Measurements from ENCODE around the gene RELL1. TPM values are rescaled to one million over a fixed set of nuclear protein-coding genes. Genes with fewer than 3 reads are reported as not detected.

Gene RELL1, protein sequence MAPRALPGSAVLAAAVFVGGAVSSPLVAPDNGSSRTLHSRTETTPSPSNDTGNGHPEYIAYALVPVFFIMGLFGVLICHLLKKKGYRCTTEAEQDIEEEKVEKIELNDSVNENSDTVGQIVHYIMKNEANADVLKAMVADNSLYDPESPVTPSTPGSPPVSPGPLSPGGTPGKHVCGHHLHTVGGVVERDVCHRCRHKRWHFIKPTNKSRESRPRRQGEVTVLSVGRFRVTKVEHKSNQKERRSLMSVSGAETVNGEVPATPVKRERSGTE
- 20.3 TPM for polyA plus RNA-seq
- long read RNA-seq, donor 1, partial matches to known transcripts, result 0 of 1 reads
- long read RNA-seq, donor 1, other reads (novel, unspliced or antisense), result 0 of 1 reads
- long read RNA-seq, donor 2, partial matches to known transcripts, result 6 of 25 reads
- long read RNA-seq, donor 2, other reads (novel, unspliced or antisense), result 15 of 25 reads
- long read RNA-seq, donor 3, transcript RELL1-202 (7 exons, 1,350 nt), result major isoform, 11 of 11 reads
- long read RNA-seq, donor 3, partial matches to known transcripts, result 0 of 11 reads
- long read RNA-seq, donor 3, other reads (novel, unspliced or antisense), result 0 of 11 reads
- long read RNA-seq, donor 4, result 0 reads
- long read RNA-seq, donor 5, partial matches to known transcripts, result 0 of 1 reads
- long read RNA-seq, donor 5, other reads (novel, unspliced or antisense), result 0 of 1 reads
- long read RNA-seq, donor 6, partial matches to known transcripts, result 0 of 3 reads
- long read RNA-seq, donor 6, other reads (novel, unspliced or antisense), result 0 of 3 reads
- long read RNA-seq, donor 7, partial matches to known transcripts, result 10 of 10 reads
- long read RNA-seq, donor 7, other reads (novel, unspliced or antisense), result 0 of 10 reads
- long read RNA-seq, donor 8, partial matches to known transcripts, result 0 of 2 reads
- long read RNA-seq, donor 8, other reads (novel, unspliced or antisense), result 0 of 2 reads
- long read RNA-seq, donor 9, partial matches to known transcripts, result 0 of 22 reads
- long read RNA-seq, donor 9, other reads (novel, unspliced or antisense), result 19 of 22 reads
- long read RNA-seq, donor 10, partial matches to known transcripts, result 0 of 23 reads
- long read RNA-seq, donor 10, other reads (novel, unspliced or antisense), result 19 of 23 reads
- long read RNA-seq, donor 11, partial matches to known transcripts, result 0 of 4 reads
- long read RNA-seq, donor 11, other reads (novel, unspliced or antisense), result 0 of 4 reads

DNA sequence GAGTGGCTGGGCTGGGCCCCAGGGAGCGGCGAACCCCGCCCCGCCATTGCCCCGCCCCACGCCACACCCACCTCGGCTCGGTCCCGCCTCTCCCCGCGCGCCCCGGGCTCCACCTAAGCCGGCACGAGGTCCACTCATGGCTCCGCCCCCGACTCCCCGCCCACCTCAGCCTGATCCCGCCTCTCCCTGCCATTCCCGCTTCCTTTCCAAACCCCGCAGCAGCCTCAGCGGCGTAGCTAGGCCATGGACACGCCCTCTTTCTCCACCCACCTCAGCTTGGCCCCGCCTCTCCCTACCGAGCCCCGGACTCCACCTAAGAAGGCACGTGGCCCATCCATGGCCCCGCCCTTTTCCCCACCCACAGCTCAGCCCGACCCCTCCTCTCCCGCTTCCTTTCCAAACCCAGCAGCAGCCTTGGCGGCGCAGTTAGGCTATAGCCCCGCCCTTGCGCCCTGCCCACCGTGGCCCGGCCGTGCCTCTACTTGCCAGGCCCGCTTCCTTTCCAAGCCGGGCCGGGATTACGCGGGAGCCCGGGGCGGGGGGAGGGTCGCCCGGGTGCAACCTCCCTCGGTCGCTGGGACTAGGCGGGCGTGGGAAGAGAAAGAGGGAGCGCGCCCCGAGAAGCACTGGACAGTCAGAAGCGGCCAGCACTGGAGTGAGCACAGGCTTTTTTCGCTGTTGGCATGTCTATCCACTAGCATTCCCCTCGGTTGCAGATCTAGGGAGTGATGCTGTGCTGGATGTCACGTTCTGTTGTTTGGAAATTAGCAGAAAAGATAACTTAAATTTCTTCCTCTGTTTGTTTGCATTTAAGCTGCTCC is at the start of gene RELL1:
TSS of gene RELL1 (minus strand) at position 4 of the 821 bp plus-strand sequence. CDS start 89 bp downstream, outside the sequence.
- DNase-seq, result peak; percentile 100
- H3K4me1 ChIP-seq (ENCODE audit: control insufficient read depth, insufficient read depth, low read length), result peaks cover 24% of the 10 kb centered on the region
- WGBS (ENCODE audit: insufficient coverage, low lambda C conversion rate), result 0% methylated on average over 1 of the region's 58 CpGs

DNA sequence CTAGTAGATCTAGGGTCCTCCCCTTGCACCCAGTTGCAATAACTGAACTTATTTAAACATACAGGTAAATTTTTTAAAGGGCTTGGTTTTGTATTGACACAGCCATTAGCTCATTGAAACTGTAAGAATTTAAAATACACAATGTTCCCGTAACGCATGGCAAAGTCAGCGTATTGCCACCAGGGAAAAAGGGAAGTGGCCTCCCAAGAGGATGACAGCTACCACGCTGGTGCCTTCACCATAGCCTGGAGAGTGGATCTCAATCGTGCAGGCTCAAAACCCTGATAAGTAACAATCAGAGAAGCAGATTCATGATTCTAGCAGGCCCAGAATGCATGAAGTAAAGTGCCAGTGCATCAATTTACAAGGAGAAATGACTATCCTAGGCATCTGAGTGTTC is 49.4 kb upstream of the RELL1 start:
- no peak overlapping the region for H3K27ac ChIP-seq (ENCODE audit: low read length)
- WGBS (ENCODE audit: insufficient coverage, low lambda C conversion rate), result no CpG with 5 or more reads among the region's 5 CpGs
- H3K27me3 ChIP-seq (ENCODE audit: control insufficient read depth, insufficient read depth, low read length), result no peaks in the 10 kb centered on the region
- H3K36me3 ChIP-seq (ENCODE audit: control insufficient read depth, insufficient read depth, low read length), result no peaks in the 10 kb centered on the region
- no peaks in the 10 kb centered on the region for H3K9me3 ChIP-seq (ENCODE audit: control insufficient read depth, low read depth, low read length)
- no peak for DNase-seq
- H3K4me3 ChIP-seq (ENCODE audit: low read length), result no peak overlapping the region
- peaks cover 21% of the 10 kb centered on the region for H3K4me1 ChIP-seq (ENCODE audit: control insufficient read depth, insufficient read depth, low read length)

More for the DNA sequence above, at the start of gene RELL1:
- H3K27ac ChIP-seq (ENCODE audit: low read length), result peak within 1 kb of the TSS; percentile 96
- peak within 1 kb of the TSS; percentile 69 for H3K4me3 ChIP-seq (ENCODE audit: low read length)
- no peaks in the 10 kb centered on the region for H3K9me3 ChIP-seq (ENCODE audit: control insufficient read depth, low read depth, low read length)
- peaks cover 3% of the 10 kb centered on the region for H3K36me3 ChIP-seq (ENCODE audit: control insufficient read depth, insufficient read depth, low read length)
- no peaks in the 10 kb centered on the region for H3K27me3 ChIP-seq (ENCODE audit: control insufficient read depth, insufficient read depth, low read length)

DNA sequence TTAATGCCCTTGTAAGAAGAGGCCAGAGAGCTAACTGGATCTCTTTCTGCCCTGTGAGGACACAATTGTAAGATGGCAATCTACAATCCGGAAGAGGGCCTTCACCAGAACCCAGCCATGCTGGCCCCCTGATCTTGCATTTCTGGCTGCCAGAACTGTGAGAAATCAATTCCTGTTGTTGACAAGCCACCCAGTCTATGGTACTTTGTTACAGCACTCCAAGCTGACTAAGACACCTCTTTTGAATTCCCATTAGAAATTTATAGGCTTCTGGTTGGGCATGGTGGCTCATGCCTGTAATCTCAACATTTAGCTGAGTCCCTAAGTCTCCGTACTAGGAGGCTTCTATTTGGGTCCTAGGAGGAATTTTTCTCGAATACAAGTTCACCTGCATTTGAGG is 48.8 kb upstream of the RELL1 start:
- Histone ChIP-seq H3K36me3 (ENCODE audit: control insufficient read depth, insufficient read depth, low read length) (no peaks in the 10 kb centered on the region), H3K27me3 (ENCODE audit: control insufficient read depth, insufficient read depth, low read length) (no peaks in the 10 kb centered on the region), H3K27ac (ENCODE audit: low read length) (no peak overlapping the region), H3K9me3 (ENCODE audit: control insufficient read depth, low read depth, low read length) (no peaks in the 10 kb centered on the region), H3K4me1 (ENCODE audit: control insufficient read depth, insufficient read depth, low read length) (peaks cover 21% of the 10 kb centered on the region), H3K4me3 (ENCODE audit: low read length) (no peak overlapping the region)
- no peak for DNase-seq
- WGBS (ENCODE audit: insufficient coverage, low lambda C conversion rate), result no CpG with 5 or more reads among the region's 3 CpGs

DNA sequence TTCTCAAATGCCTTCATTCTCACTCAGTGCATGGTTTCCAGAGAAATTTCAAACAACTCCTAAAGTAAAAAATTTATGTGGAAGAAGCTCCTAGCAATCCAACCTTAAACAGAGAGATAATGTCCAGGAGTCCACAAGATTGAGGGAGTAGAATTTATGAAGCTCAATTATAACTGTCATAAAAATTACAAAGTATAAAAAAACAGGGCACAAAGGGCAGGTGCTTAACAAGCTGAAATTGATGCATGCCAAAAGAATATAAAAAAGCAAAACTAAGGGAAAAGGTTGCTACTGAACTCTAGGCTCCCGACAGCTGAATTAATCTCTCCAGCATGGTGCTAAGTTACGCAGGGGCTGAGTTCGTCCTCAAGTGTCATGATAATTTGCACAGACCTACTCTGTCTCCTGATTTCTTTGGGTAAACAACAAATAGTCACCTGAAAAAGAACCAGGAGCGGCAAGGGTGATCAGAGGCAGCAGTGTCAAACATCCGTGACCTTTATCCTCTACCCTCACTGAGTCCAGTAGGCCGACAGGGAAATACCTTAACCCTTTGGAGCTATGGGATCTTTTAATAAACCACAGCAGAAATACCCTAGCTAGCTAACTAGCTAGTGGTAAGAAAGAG is 47.2 kb upstream of the RELL1 start:
- peak in 1 of 2 donors; percentile 73 for DNase-seq
- peak overlapping the region; percentile 63 for H3K27ac ChIP-seq (ENCODE audit: low read length)
- no peaks in the 10 kb centered on the region for H3K27me3 ChIP-seq (ENCODE audit: control insufficient read depth, insufficient read depth, low read length)
- peaks cover 29% of the 10 kb centered on the region for H3K4me1 ChIP-seq (ENCODE audit: control insufficient read depth, insufficient read depth, low read length)
- no peaks in the 10 kb centered on the region for H3K9me3 ChIP-seq (ENCODE audit: control insufficient read depth, low read depth, low read length)
- WGBS (ENCODE audit: insufficient coverage, low lambda C conversion rate), result 50% methylated on average over 2 of the region's 6 CpGs
- no peak overlapping the region for H3K4me3 ChIP-seq (ENCODE audit: low read length)
- no peaks in the 10 kb centered on the region for H3K36me3 ChIP-seq (ENCODE audit: control insufficient read depth, insufficient read depth, low read length)

DNA sequence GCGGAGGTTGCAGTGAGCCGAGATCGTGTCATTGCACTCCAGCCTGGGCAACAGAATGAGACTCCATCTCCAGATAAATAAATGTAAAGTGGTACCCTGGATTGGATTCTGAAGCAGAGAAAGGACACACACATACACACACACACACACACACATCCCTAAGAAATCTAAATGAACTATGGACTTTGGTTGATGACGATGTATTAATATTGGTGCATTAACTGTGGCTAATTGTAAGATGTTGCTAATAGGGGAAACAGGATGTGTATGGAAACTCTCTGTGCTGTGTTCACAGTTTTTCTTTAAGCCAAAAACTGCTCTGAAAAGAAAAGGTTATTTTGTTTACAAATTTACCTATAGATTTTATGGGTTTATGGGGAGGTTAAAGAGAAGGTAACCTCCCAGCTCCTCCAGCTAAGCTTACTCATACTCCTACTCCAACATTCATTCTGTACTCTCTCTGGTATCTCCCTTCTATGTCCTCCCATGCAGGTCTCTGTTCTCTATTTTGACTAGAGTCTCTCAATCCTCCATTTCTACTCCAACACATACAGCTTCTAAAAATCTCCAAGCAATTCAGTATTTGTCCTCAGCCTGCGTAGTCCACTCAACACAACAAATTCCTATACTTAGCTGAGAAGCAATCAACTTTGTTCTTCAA is 46.5 kb upstream of the RELL1 start:
- H3K4me1 ChIP-seq (ENCODE audit: control insufficient read depth, insufficient read depth, low read length), result peaks cover 35% of the 10 kb centered on the region
- whole genome bisulfite sequencing (ENCODE audit: insufficient coverage, low lambda C conversion rate), result no CpG with 5 or more reads among the region's 5 CpGs
- DNase-seq, result peak in 1 of 2 donors; percentile 66
- no peaks in the 10 kb centered on the region for H3K27me3 ChIP-seq (ENCODE audit: control insufficient read depth, insufficient read depth, low read length)
- H3K9me3 ChIP-seq (ENCODE audit: control insufficient read depth, low read depth, low read length), result no peaks in the 10 kb centered on the region
- no peaks in the 10 kb centered on the region for H3K36me3 ChIP-seq (ENCODE audit: control insufficient read depth, insufficient read depth, low read length)
- peak overlapping the region; percentile 63 for H3K27ac ChIP-seq (ENCODE audit: low read length)
- H3K4me3 ChIP-seq (ENCODE audit: low read length), result no peak overlapping the region

DNA sequence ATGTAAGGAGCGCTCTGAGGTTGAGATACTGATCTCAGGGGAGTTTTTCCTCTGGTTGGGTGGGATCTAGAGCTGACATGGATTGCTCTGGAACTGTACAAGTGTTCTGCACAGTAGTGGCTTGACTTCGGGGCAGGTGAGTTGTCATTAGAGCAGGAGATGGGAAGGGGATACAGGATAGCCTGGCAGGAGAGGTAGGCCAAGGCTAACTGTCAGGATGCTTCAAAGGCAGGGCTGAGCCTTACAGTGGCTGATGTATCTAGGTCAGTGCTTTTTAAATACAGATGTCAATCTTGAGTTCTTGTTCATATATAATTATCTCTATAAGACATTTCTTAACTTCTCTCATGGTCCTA is 43.5 kb upstream of the RELL1 start:
- H3K27ac ChIP-seq (ENCODE audit: low read length), result peak overlapping the region; percentile 78

DNA sequence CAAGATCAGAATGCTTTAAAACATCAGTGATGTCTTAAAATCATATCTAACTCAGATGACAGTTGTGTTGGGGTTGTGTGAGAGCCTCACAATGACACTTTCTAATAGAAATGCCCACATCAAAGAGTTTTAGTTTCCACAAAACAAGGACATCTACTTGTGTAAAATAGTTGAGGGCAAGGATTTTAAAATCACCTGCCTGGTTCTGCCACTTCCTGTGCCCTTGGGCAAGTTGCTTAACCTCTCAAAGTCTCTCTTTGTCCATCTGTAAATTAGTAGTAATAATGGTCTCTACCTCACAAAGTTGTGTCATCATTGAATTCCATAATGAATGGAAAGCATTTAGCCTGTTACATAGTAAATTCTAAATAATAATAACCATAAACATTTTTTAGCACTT is 41.9 kb upstream of the RELL1 start:
- peak overlapping the region; percentile 16 for H3K27ac ChIP-seq (ENCODE audit: low read length)
- H3K9me3 ChIP-seq (ENCODE audit: control insufficient read depth, low read depth, low read length), result no peaks in the 10 kb centered on the region
- H3K27me3 ChIP-seq (ENCODE audit: control insufficient read depth, insufficient read depth, low read length), result no peaks in the 10 kb centered on the region
- DNase-seq, result no peak
- H3K36me3 ChIP-seq (ENCODE audit: control insufficient read depth, insufficient read depth, low read length), result no peaks in the 10 kb centered on the region
- no peak overlapping the region for H3K4me3 ChIP-seq (ENCODE audit: low read length)
- H3K4me1 ChIP-seq (ENCODE audit: control insufficient read depth, insufficient read depth, low read length), result peaks cover 33% of the 10 kb centered on the region

More for the DNA sequence above, 43.5 kb upstream of the RELL1 start:
- WGBS (ENCODE audit: insufficient coverage, low lambda C conversion rate), result no CpG with 5 or more reads among the region's 2 CpGs
- no peaks in the 10 kb centered on the region for H3K36me3 ChIP-seq (ENCODE audit: control insufficient read depth, insufficient read depth, low read length)
- DNase-seq, result no peak
- no peak overlapping the region for H3K4me3 ChIP-seq (ENCODE audit: low read length)
- H3K27me3 ChIP-seq (ENCODE audit: control insufficient read depth, insufficient read depth, low read length), result no peaks in the 10 kb centered on the region
- no peaks in the 10 kb centered on the region for H3K9me3 ChIP-seq (ENCODE audit: control insufficient read depth, low read depth, low read length)
- peaks cover 41% of the 10 kb centered on the region for H3K4me1 ChIP-seq (ENCODE audit: control insufficient read depth, insufficient read depth, low read length)

DNA sequence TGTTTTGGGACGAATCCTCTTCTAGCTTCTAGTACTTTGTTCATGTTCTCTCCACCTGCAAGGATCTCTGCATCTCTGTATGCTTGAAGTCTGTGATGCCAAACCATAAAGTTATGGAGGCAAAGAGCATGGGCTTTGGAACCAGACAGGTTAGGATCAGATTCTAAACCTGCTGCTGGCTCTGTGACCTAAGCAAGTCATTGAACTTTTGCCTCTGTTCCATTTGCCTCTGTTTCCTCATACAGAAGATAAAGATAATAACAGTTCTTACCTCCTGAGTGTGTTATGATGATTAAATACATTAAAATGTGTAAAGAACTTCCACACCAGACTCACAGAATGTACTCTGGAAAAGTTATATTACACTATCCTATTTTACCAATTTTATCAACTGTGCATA is 41.5 kb upstream of the RELL1 start:
- peak in 1 of 2 donors; percentile 65 for DNase-seq
- H3K9me3 ChIP-seq (ENCODE audit: control insufficient read depth, low read depth, low read length), result no peaks in the 10 kb centered on the region
- no peaks in the 10 kb centered on the region for H3K36me3 ChIP-seq (ENCODE audit: control insufficient read depth, insufficient read depth, low read length)
- peaks cover 29% of the 10 kb centered on the region for H3K4me1 ChIP-seq (ENCODE audit: control insufficient read depth, insufficient read depth, low read length)
- no CpG with 5 or more reads among the region's 1 CpG for WGBS (ENCODE audit: insufficient coverage, low lambda C conversion rate)
- H3K27me3 ChIP-seq (ENCODE audit: control insufficient read depth, insufficient read depth, low read length), result no peaks in the 10 kb centered on the region
- peak overlapping the region; percentile 16 for H3K27ac ChIP-seq (ENCODE audit: low read length)
- H3K4me3 ChIP-seq (ENCODE audit: low read length), result no peak overlapping the region

DNA sequence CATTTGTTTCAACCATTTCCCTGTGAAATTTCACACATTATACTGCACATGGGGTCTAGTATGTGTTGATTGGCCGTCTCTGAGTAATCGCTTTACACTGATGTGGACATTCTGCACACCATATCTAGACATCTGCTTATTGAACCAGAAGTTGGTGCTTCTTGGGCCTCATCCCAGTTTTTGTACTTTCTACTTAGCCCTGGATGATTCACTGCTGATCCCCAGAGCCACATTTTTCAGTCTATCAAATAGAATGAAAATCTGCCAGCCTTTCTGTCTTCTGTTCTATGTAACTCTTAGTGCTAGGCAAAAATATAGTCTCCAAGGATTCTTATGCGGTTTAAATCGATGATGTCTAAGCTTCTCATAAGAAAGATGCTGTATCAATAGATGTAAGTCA is 40.5 kb upstream of the RELL1 start:
- H3K9me3 ChIP-seq (ENCODE audit: control insufficient read depth, low read depth, low read length), result no peaks in the 10 kb centered on the region
- WGBS (ENCODE audit: insufficient coverage, low lambda C conversion rate), result 100% methylated on average over 1 of the region's 4 CpGs
- no peak for DNase-seq
- no peak overlapping the region for H3K4me3 ChIP-seq (ENCODE audit: low read length)
- no peaks in the 10 kb centered on the region for H3K27me3 ChIP-seq (ENCODE audit: control insufficient read depth, insufficient read depth, low read length)
- H3K36me3 ChIP-seq (ENCODE audit: control insufficient read depth, insufficient read depth, low read length), result no peaks in the 10 kb centered on the region
- H3K4me1 ChIP-seq (ENCODE audit: control insufficient read depth, insufficient read depth, low read length), result peaks cover 26% of the 10 kb centered on the region
- H3K27ac ChIP-seq (ENCODE audit: low read length), result no peak overlapping the region

All from large intestine (tissue), 12 donors.